HepG2 (cell line): ENCODE data around the gene NOB1. TPM values are rescaled to one million over a fixed set of nuclear protein-coding genes. Genes with fewer than 3 reads are reported as not detected.

Experiments used
- ATF3 ChIP-seq: sonication (generic); formaldehyde crosslinking; IDR thresholded peaks from 2 replicates; pipeline ENCODE4 v1.4.0; 2020; ENCODE audit warnings: missing genetic modification reagents
- DMTF1 ChIP-seq: sonication (generic); formaldehyde crosslinking; IDR thresholded peaks from 2 replicates; pipeline ENCODE4 v1.4.0; 2020; ENCODE audit warnings: mild to moderate bottlenecking, missing genetic modification reagents
- FLYWCH1 ChIP-seq: sonication (generic); formaldehyde crosslinking; IDR thresholded peaks from 2 replicates; pipeline ENCODE4 v1.8.1; 2023; ENCODE audit warnings: mild to moderate bottlenecking, missing genetic modification reagents
- GMEB1 ChIP-seq: sonication (generic); formaldehyde crosslinking; IDR thresholded peaks from 2 replicates; pipeline ENCODE4 v1.5.1; 2020; ENCODE audit warnings: missing genetic modification reagents, mild to moderate bottlenecking, borderline replicate concordance
- GTF3A ChIP-seq: sonication (generic); formaldehyde crosslinking; conservative IDR thresholded peaks from 2 replicates; pipeline ENCODE4 v1.4.0; 2020; ENCODE audit warnings: mild to moderate bottlenecking, missing genetic modification reagents
- IRF9 ChIP-seq: sonication (generic); formaldehyde crosslinking; IDR thresholded peaks from 2 replicates; pipeline ENCODE4 v1.8.0; 2022; ENCODE audit warnings: missing genetic modification reagents, mild to moderate bottlenecking, borderline replicate concordance
- MAFG ChIP-seq: sonication (generic); formaldehyde crosslinking; IDR thresholded peaks from 2 replicates; pipeline ENCODE4 v1.5.1; 2020; ENCODE audit warnings: mild to moderate bottlenecking, missing genetic modification reagents
- NCOA2 ChIP-seq: sonication (generic); formaldehyde crosslinking; IDR thresholded peaks from 2 replicates; pipeline ENCODE4 v1.8.0; 2022; ENCODE audit warnings: inconsistent platforms
- PHF21A ChIP-seq: sonication (generic); formaldehyde crosslinking; IDR thresholded peaks from 2 replicates; pipeline ENCODE4 v1.5.0; 2020; ENCODE audit warnings: mild to moderate bottlenecking, missing genetic modification reagents
- RBM39 ChIP-seq: fragments of 200-400 bp; formaldehyde crosslinking; IDR thresholded peaks from one replicate; pipeline ENCODE4 v1.6.1; 2018; ENCODE audit warnings: antibody characterized with exemption, mild to moderate bottlenecking, low read depth, low read length; ENCODE audit not compliant: poor library complexity, severe bottlenecking
- RFX3 ChIP-seq: IDR thresholded peaks from 2 replicates; pipeline ENCODE4 v1.6.1; 2016; ENCODE audit warnings: missing biosample characterization, missing genetic modification reagents
- SRSF4 ChIP-seq: fragments of 200-400 bp; formaldehyde crosslinking; IDR thresholded peaks from one replicate; pipeline ENCODE4 v1.6.1; 2018; ENCODE audit warnings: mild to moderate bottlenecking, low read depth, low read length, moderate library complexity; ENCODE audit not compliant: poor library complexity, severe bottlenecking
- TARDBP ChIP-seq: sonication (generic); formaldehyde crosslinking; IDR thresholded peaks from 2 replicates; pipeline ENCODE4 v1.8.0; 2022; ENCODE audit warnings: mild to moderate bottlenecking, missing genetic modification reagents
- TP53 ChIP-seq: sonication (generic); formaldehyde crosslinking; conservative IDR thresholded peaks from 2 replicates; pipeline ENCODE4 v1.4.0; 2020; ENCODE audit warnings: missing genetic modification reagents
- TRIM22 ChIP-seq: fragments of 450-650 bp; IDR thresholded peaks from 2 replicates; pipeline ENCODE4 v1.6.1; 2017
- ZHX1 ChIP-seq: sonication (generic); formaldehyde crosslinking; IDR thresholded peaks from 2 replicates; pipeline ENCODE4 v1.8.1; 2022; ENCODE audit warnings: low read depth, mild to moderate bottlenecking, missing genetic modification reagents
- ZNF232 ChIP-seq: sonication (generic); formaldehyde crosslinking; IDR thresholded peaks from 2 replicates; pipeline ENCODE4 v1.4.0; 2020; ENCODE audit warnings: missing genetic modification reagents, borderline replicate concordance
- ZNF260 ChIP-seq: sonication (generic); formaldehyde crosslinking; IDR thresholded peaks from 2 replicates; pipeline ENCODE4 v1.4.0; 2020; ENCODE audit warnings: missing genetic modification reagents, low read depth, mild to moderate bottlenecking, borderline replicate concordance
- ZNF761 ChIP-seq: sonication (generic); formaldehyde crosslinking; conservative IDR thresholded peaks from 2 replicates; pipeline ENCODE4 v1.4.0; 2020; ENCODE audit warnings: mild to moderate bottlenecking, missing genetic modification reagents
- polyA plus RNA-seq, 8 experiments: library from polyadenylated mRNA; depleted of rRNA in 3 of 8; stranded (reverse) in 7 of 8; unstranded in 1 of 8; fragments of >200 nt; fragmentation: Illumina TruSeq in 4 of 8; extraction: Trizol in 4 of 8; gene quantifications; 2 replicates each; pipeline versions ENCODE4 v1.2.1 to v1.2.3, GENCODE V29; 2011 to 2016; ENCODE audit warnings: low read depth in 4 of 8, missing spikeins in 1 of 8, mixed read lengths in 1 of 8; ENCODE audit not compliant: insufficient read depth in 1 of 8
- total RNA-seq, 5 experiments: library from RNA; depleted of rRNA; stranded (reverse); fragments of >200 nt; fragmentation: Illumina TruSeq; extraction: Trizol; gene quantifications; 2 replicates each; pipeline ENCODE4 v1.2.3, GENCODE V29; 2016; ENCODE audit warnings: low read depth in 1 of 5

Gene NOB1
- total and polyA plus RNA-seq, 2 of the 13 experiments (the other 11 are each of a cell fraction or from before 2014, with no cell fraction given): 47.1 to 162 TPM

- no peak for TF ChIP-seq TRIM22
- no peak for TF ChIP-seq ZHX1 (CRISPR knock-in tag)
- TF ChIP-seq GMEB1 (CRISPR knock-in tag): 0 out of 2 replicates have a peak, but pooled peaks have one; percentile 27
- TF ChIP-seq RBM39: peak; percentile 90
- peak; percentile 90 for TF ChIP-seq PHF21A (CRISPR knock-in tag)
- peak; percentile 56; the same call in 1 of the 2 replicates for TF ChIP-seq NCOA2
- TF ChIP-seq SRSF4: no peak
- no peak for TF ChIP-seq IRF9 (CRISPR knock-in tag)
- TF ChIP-seq DMTF1 (CRISPR knock-in tag): no peak
- no peak for TF ChIP-seq ATF3 (CRISPR knock-in tag)
- TF ChIP-seq GTF3A (CRISPR knock-in tag): no peak
- no peak for TF ChIP-seq ZNF260 (CRISPR knock-in tag)
- no peak for TF ChIP-seq TP53
- peak; percentile 59 for TF ChIP-seq TARDBP
- peak; percentile 95 for TF ChIP-seq MAFG (CRISPR knock-in tag)
- peak; percentile 45; the same call in 1 of the 2 replicates for TF ChIP-seq ZNF232 (CRISPR knock-in tag)
- no peak for TF ChIP-seq FLYWCH1 (CRISPR knock-in tag)
- TF ChIP-seq RFX3 (CRISPR knock-in tag): peak; percentile 92
- TF ChIP-seq ZNF761 (CRISPR knock-in tag): no peak
These were observed 28.2 kb downstream of the NOB1 start, which contains the start of gene NQO1 (continued) for GRCh38 chr16:69726313-69727060.
